Measurements from ENCODE around the gene GTF2H4. TPM values are rescaled to one million over a fixed set of nuclear protein-coding genes. Genes with fewer than 3 reads are reported as not detected.

GTF2H4 gene
- total and polyA plus RNA-seq, 10 of the 15 experiments (the other 5 are each of a cell fraction or from before 2014, with no cell fraction given), result 1.1 to 43.8 (median 18.9) TPM

GRCh38 chr6:30955367-30956042 is 47.5 kb downstream of the GTF2H4 start (continued):
- no peak for TF ChIP-seq ZNF592 (IDR thresholded peaks at IDR 0.05)
- TF ChIP-seq HSF1 (IDR thresholded peaks at IDR 0.05; ENCODE audit: low read depth, low read length), result peak; percentile 16; the same call in 1 of the 2 replicates
- TF ChIP-seq MLLT1 (IDR thresholded peaks at IDR 0.05), result 0 out of 2 replicates have a peak, but pooled peaks have one; percentile 45
- no peak for TF ChIP-seq KDM1A (IDR thresholded peaks at IDR 0.05; ENCODE audit: borderline replicate concordance)
- TF ChIP-seq GATAD2B (conservative IDR thresholded peaks at IDR 0.05; ENCODE audit: low read depth), result peak; percentile 65
- peak; percentile 82 for TF ChIP-seq CBFB (IDR thresholded peaks at IDR 0.05; ENCODE audit: low read depth)
- TF ChIP-seq SMAD1 (IDR thresholded peaks at IDR 0.05; ENCODE audit: low read depth, partially characterized antibody), result no peak
- no peak for TF ChIP-seq TCF7 (IDR thresholded peaks at IDR 0.05; ENCODE audit: borderline replicate concordance)
- TF ChIP-seq ZNF687 (IDR thresholded peaks at IDR 0.05), result 0 out of 2 replicates have a peak, but pooled peaks have one; percentile 34
- TF ChIP-seq YBX1 (IDR thresholded peaks at IDR 0.05), result no peak
- TF ChIP-seq CREM (IDR thresholded peaks at IDR 0.05; ENCODE audit: low read depth), result peak; percentile 46; the same call in 1 of the 2 replicates
- TF ChIP-seq IKZF1 (conservative IDR thresholded peaks at IDR 0.05), result peak; percentile 82
- TF ChIP-seq MYC (IDR thresholded peaks at IDR 0.05; ENCODE audit: insufficient read depth, insufficient read length, insufficient replicate concordance, low read length, severe bottlenecking), result no peak
- 0 out of 2 replicates have a peak, but pooled peaks have one; percentile 27 for TF ChIP-seq SMAD5 (IDR thresholded peaks at IDR 0.05; ENCODE audit: low read depth)
- TF ChIP-seq NRF1 (conservative IDR thresholded peaks at IDR 0.05; ENCODE audit: low read depth, low read length), result no peak
